Uterus (tissue), 2 donors: ENCODE measurements around the gene RICTOR.

Experiments
- POLR2A ChIP-seq, 2 donors: fragments of 450-650 bp; IDR thresholded peaks; one replicate each; pipeline ENCODE4 v1.6.1; 2016; ENCODE audit warnings: antibody characterized with exemption in 2 of 2, mild to moderate bottlenecking in 1 of 2, moderate library complexity in 1 of 2
- TF ChIP-seq, protein P1 (sequence below), 4 experiments: fragments of 200-600 bp in 2 of 4; fragments of 450-650 bp in 2 of 4; sonication (generic) in 2 of 4; IDR thresholded peaks; one replicate each; pipeline ENCODE4 v1.5.1; 2016 to 2019; ENCODE audit warnings: antibody characterized with exemption in 4 of 4, mild to moderate bottlenecking in 2 of 4, moderate library complexity in 1 of 4

DNA sequence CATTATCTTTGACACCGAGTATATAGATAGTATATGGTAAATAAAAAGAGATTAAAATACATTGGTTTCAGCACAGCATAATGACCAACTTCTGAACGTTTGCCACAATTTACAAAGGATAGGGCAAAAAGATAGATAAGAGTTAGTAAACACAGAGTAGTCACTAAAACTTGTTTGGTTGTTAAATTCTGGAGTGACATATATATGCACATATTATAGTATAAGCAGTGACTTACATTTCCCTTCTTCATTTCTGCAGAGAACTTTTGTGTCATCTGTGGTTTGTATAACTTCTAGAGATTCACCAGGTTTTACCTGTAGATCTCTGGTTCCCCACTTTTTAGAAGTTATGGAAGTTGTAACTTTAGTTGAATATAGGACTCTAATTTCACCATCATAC, 44.4 kb upstream of the RICTOR start:
- TF ChIP-seq, protein P1, sequence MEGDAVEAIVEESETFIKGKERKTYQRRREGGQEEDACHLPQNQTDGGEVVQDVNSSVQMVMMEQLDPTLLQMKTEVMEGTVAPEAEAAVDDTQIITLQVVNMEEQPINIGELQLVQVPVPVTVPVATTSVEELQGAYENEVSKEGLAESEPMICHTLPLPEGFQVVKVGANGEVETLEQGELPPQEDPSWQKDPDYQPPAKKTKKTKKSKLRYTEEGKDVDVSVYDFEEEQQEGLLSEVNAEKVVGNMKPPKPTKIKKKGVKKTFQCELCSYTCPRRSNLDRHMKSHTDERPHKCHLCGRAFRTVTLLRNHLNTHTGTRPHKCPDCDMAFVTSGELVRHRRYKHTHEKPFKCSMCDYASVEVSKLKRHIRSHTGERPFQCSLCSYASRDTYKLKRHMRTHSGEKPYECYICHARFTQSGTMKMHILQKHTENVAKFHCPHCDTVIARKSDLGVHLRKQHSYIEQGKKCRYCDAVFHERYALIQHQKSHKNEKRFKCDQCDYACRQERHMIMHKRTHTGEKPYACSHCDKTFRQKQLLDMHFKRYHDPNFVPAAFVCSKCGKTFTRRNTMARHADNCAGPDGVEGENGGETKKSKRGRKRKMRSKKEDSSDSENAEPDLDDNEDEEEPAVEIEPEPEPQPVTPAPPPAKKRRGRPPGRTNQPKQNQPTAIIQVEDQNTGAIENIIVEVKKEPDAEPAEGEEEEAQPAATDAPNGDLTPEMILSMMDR (IDR thresholded peaks at IDR 0.05) = no peak
- TF ChIP-seq POLR2A (IDR thresholded peaks at IDR 0.05) = no peak
